HG02610 (cell line): Measurements from ENCODE around the gene NOP56.
A peak's percentile ranks its signal among the peaks of the same experiment; 100 is the strongest.

Experiments
- ATAC-seq: cut with Tn5 transposase; IDR thresholded peaks from one replicate; pipeline ENCODE4 v1.9.1; 2021; ENCODE audit warnings: mild to moderate bottlenecking, moderate library complexity; ENCODE audit not compliant: unreplicated experiment

Gene NOP56

GRCh38 chr20:2651772-2652723 lies at the start of gene NOP56:
NOP56 (plus strand) TSS chr20:2652632; CDS start chr20:2652661, 29 bp downstream.
- ATAC-seq = peak; percentile 74

GRCh38 chr20:2602746-2603145 lies 49.7 kb upstream of the NOP56 start:
- ATAC-seq = no peak

GRCh38 chr20:2603816-2604505 lies 48.5 kb upstream of the NOP56 start:
- no peak for ATAC-seq

GRCh38 chr20:2604506-2604835 lies 48.0 kb upstream of the NOP56 start:
- no peak for ATAC-seq

DNA sequence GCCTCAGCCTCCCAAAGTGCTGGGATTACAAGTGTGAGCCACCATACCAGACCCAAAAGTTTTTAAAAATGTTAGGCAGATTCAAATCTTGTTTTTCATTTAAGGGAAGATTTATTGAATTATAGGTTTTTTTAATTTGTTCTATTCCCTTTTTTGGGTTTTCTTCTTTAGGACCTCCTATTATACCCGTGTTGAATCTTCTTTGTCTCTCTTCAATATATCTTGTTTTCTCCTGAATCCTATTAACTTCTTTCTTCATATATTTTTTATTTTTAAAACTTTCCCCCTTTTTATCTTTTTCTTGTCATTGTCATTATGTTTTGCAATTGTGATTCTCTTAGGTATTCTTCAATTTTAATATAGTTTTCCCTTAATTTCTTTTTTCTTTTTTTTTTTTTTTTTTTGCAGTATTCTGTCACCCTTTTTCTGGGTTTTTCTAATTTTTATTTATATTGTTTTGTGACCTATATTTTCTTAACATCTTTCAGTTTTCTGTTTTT lies 45.9 kb upstream of the NOP56 start:
- ATAC-seq = no peak

GRCh38 chr20:2610326-2610725 lies 42.1 kb upstream of the NOP56 start:
- no peak for ATAC-seq

GRCh38 chr20:2610941-2611720 lies 41.3 kb upstream of the NOP56 start:
- no peak for ATAC-seq

- ATAC-seq = no peak
These were observed 40.4 kb upstream of the NOP56 start for GRCh38 chr20:2612073-2612472.

DNA sequence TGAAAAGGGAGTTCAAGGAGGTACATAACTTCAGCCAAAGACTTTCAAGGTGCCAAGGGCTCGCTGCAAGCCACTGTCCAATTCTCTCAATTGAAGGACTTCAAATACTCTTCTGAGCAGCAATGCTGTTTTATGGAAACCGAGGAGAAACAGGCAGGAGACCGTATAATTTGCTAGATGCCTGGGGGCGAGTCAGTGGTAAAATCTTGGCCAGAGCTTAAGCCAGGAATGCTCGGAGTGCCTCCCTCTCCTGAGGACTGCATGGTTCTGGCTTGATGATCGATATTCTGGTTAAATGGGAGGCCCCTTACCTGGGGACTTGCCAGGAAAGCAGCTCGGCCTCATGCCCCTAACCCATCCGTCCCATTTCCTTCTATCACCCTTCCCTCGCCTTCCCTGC lies 35.8 kb upstream of the NOP56 start:
- ATAC-seq = no peak

GRCh38 chr20:2617099-2617714 lies 35.2 kb upstream of the NOP56 start:
- no peak for ATAC-seq

GRCh38 chr20:2618815-2619214 lies 33.6 kb upstream of the NOP56 start:
- no peak for ATAC-seq

GRCh38 chr20:2619337-2619736 lies 33.1 kb upstream of the NOP56 start:
- no peak for ATAC-seq

DNA sequence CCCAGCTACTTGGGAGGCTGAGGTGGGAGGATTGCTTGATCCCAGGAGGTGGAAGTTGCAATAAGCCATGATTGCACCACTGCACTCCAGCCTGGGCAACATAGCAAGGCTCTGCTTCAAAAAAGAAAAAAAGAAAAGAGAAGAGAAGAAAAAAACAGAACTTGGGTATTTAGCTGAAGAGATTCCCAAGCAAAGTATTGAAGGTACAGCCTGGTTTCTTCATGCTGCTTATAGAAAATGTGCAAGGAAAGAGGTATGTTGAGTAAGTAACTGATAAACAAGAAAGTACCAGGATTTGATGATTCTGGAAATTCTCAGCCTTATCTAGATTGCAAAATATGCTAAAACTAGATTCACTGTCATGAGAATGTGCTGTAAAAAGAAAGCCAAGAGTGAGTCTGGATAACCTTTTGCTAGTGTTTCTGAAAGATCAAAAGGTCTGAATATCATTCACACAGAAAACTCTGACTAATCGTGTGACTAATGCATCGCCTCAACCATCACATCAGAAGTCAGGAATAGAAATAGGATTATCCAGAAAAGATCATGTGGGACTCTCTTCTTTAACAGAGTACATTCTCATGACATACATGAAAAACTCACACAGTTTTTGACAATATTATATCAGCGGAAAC lies 32.4 kb upstream of the NOP56 start:
- no peak for ATAC-seq

- no peak for ATAC-seq
These were observed 28.2 kb upstream of the NOP56 start for GRCh38 chr20:2624190-2624589.

DNA sequence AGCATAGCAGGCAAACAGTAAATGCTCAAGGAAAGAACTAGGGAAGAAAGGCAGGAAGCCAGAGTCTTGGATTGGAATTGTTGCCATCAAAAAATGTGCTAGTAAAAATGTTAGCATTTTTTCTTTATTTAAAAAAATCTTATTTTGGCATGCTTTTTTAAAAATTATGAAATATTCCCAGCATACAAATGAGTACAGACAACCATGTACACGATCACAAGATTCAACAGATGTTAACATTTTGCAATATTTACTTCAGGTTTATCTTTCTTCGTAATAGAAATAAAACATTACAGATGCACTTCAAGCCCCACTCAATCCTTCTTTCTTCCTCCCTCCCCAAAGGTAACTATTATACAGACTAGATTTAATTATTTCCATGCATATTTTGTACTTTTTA lies 27.4 kb upstream of the NOP56 start:
- no peak for ATAC-seq

DNA sequence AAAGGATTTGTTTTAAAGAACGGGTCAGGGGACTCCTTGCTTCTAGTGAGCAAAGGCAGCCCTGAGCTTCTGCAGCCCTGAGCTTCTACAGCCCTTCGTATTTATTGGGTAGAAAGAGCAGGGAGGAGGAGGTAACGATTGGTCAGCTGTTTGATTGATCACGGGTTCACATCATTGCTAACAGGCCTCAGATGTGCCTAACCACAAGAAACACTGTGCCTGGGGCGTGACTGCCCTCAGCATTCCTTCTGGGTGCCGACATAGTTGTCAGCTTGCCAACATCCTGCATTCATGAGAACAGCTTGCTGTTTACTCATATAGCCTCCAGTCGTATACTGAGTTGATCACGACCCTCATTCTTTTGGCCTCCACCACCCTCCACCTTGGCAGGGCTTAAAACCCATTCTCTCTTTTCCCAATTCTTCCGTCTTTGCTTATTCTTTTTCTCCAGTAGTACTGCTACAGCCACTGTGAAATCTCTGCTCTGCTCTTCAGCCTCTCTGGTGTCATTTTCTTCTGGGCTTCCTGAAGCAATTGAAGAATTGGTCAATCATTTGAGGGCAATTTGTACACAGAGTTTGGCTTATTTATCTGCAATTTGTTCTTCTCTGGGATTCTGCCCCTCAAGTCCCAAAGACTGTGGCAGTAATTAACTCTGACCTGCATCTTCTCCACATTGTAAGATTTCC lies 25.4 kb upstream of the NOP56 start:
- ATAC-seq = no peak

DNA sequence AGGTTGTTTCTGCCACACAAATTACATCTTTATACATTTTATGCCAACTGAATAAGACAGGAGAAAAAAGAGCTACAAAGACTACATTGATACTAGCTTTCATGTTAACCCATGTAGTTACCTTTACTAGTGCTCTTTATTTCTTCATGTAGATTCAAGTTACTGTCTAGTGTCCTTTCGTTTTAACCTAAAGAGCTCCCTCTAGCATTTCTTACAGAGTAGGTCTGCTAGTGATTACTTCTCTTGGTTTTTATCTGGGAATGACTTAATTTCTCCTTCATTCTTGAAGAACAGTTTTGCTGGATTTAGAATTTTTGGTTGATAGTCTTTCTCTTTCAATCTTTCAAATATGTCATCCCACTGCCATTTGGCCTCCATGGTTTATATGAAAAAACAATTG lies 21.2 kb upstream of the NOP56 start:
- ATAC-seq = no peak

DNA sequence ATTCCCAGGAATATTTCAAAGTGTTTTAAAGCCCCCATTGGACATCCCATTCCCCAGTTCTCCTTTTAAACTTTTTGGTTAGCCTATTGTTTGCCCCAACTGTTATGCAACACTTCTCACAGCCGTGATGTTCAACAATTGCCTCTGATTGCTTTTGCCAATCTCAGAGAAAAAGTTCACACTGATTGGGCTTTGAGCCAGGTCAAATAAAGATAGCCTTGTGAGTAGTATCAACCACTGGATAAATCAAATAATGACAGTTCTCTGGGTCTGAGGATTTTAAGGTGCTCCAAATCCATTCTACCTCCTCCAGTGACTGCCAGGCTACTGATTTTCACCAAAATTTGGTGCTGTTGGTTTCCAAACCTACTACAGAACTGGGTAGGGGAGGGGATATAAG lies 19.1 kb upstream of the NOP56 start:
- ATAC-seq = no peak

GRCh38 chr20:2637246-2637645 lies 15.2 kb upstream of the NOP56 start:
- ATAC-seq = no peak

- no peak for ATAC-seq
These were observed 12.2 kb upstream of the NOP56 start for GRCh38 chr20:2640260-2640659.
